ENCODE data around the gene GDAP2.

Gene GDAP2

DNA sequence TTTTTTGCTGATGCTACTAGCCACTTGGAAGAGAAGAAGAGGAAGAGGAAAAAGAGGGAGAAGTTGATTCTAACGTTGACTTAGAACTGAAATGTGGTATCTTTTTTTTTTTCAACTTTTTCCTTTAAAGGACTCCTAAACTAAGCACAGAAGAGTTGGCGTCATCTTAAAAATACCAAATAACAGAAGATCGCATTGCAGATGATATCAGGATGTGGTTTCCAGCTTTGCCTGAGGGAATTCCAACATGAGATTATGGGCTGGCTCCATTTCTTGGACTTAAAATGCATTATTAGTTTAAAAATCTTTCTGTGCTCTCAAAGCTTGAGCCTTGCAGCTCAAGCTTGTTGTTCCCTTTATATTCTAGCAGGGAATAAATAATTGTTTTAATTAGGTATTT is 29.9 kb upstream of the GDAP2 start:
- TF ChIP-seq, protein P1, sequence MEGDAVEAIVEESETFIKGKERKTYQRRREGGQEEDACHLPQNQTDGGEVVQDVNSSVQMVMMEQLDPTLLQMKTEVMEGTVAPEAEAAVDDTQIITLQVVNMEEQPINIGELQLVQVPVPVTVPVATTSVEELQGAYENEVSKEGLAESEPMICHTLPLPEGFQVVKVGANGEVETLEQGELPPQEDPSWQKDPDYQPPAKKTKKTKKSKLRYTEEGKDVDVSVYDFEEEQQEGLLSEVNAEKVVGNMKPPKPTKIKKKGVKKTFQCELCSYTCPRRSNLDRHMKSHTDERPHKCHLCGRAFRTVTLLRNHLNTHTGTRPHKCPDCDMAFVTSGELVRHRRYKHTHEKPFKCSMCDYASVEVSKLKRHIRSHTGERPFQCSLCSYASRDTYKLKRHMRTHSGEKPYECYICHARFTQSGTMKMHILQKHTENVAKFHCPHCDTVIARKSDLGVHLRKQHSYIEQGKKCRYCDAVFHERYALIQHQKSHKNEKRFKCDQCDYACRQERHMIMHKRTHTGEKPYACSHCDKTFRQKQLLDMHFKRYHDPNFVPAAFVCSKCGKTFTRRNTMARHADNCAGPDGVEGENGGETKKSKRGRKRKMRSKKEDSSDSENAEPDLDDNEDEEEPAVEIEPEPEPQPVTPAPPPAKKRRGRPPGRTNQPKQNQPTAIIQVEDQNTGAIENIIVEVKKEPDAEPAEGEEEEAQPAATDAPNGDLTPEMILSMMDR (IDR thresholded peaks at IDR 0.05) = no peak

DNA sequence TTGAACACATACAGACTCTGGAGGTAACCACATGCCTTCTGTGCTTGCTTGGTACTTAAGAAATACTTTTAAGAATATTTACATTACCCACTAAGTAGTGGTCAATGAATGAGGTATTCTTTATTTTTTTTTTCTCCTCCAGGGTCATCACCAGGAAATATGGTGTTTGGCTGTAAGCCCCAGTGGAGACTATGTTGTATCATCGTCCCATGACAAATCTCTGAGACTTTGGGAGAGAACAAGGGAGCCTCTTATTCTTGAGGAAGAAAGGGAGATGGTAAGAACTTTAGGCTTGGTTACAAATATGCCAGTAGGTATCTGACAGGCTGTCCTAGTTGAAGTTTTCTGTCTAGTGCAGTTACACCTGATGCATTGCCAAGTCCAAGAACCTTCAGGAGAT is 23.0 kb upstream of the GDAP2 start:
- TF ChIP-seq, protein P1 (IDR thresholded peaks at IDR 0.05) = no peak

DNA sequence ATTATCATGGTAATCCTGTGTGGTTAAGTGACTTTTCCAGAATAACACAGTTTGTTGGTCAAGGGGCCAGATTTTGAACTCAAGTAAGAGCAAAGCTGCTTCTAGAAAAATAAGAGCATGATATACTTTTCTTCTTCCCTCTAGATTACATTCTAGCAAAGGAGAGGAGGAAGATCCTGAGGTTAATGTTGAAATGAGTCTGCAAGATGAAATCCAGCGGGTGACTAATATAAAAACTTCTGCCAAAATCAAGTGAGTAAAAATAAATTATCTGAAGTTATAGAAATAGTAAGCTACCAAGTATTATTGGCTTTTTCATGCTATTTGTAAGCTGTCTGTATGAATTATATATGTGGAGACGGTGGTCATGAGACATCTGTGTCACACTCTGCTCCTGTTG is 12.9 kb upstream of the GDAP2 start:
- TF ChIP-seq, protein P1 (IDR thresholded peaks at IDR 0.05) = no peak

DNA sequence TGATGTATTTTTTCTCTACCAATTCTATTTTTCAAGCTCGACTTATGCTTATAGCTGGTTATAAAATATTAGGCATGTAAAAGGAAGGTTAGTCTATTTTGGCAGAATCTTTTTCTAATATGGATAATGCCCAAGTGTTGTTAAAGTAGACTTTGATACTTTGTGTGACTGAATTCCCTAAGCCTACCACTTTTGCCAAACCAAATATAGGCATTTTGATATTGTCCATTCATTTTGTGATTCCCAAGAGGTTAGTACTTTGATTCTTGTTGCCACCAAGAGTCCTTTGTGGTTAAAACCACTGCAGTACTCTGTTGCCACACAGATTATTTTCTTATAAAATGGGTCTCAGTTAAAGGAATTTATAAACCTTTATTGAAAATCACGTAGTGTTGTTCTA is 4.3 kb upstream of the GDAP2 start:
- TF ChIP-seq, protein P1 (IDR thresholded peaks at IDR 0.05) = no peak

DNA sequence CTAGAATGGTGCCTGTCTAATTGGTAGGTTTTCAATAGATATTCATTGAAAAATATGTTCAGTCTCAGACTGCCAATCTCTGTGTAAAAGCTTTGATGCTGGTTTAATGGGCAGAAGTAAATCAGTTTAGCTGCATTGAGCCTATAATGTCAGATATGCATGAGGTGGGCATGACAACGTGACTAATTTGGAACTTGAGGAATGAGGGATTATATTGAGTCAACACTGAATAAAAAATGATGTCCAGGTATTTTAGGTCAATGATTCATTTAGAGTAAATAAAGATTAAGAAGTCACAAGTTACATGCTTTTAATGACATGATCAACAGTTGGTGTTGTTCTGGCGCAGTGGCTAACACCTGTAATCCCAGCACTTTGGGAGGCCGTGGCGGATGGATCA is 3.2 kb upstream of the GDAP2 start:
- TF ChIP-seq, protein P1 (IDR thresholded peaks at IDR 0.05) = no peak

DNA sequence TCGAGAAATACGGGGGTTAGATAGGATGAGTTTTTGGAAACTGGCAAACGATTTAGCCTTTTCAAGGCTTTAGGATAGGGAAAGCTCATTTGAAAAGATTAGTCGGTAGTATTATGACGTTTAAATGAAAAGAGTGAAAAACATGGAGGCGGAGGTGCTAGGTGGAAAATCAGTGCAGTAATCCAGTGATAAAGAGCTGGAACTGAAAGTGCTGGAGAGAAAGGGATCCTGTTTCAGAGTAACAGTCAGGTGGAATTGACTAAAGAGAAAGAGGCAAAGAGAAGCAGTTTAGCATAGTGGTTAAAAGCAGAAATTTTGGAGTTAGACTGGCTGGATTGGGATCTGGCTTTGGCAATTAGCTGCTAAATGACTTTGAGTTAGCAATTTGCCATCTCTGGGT is 1.1 kb upstream of the GDAP2 start:
- TF ChIP-seq, protein P1 (IDR thresholded peaks at IDR 0.05) = no peak

DNA sequence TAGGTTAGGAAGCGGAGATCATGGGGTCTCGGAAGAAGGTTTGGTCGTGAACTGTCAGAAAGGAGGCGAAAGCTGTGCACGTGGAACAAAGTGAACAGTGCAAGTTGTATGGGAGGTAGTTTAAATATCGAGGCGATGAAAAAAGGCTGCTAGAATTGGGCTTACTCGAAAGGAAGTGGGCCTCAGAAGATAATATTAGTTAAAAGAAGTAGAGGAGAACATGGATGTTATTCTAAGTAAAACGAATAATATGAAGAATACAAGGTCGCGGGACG is 689 bp upstream of the GDAP2 start:
- TF ChIP-seq, protein P1 (IDR thresholded peaks at IDR 0.05) = no peak

DNA sequence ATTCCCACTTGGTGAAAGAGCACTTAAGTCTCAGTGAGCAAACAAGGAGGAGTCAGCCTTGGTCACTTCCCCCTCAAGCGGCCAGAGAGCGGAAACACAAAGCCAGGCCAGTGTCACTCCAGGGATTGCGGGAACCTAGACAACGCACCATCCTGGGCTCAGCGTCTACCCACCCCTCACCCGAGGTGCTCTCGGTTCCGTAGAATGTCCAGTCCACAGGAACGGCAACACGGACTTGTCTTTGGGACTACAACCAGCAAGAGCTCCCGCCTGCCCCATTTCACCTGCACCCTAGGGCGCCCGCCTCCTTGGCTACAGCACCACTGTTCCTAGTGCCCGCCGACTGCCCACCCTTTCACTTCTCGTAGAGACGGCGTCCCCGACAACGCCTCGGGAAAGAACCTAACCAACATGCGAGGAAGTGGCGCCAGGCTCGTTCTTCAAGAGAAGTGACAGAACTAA is 509 bp downstream of the GDAP2 start:
- TF ChIP-seq, protein P1 (IDR thresholded peaks at IDR 0.05) = 0 out of 2 replicates have a peak, but pooled peaks have one; percentile 14

Data from LNCAP (cell line).